Stomach (tissue), 4 donors: ENCODE data around the gene GSX1.

ENCODE experiments used
- CTCF ChIP-seq, 7 experiments: fragments of 450-650 bp in 4 of 7; fragments of 200-600 bp in 3 of 7; sonication (generic) in 3 of 7; IDR thresholded peaks; one replicate each; pipeline ENCODE4 v1.5.1; 2016 to 2019; ENCODE audit warnings: antibody characterized with exemption in 7 of 7, control low read depth in 2 of 7, mild to moderate bottlenecking in 1 of 7
- EP300 ChIP-seq: sonication (generic); formaldehyde crosslinking; IDR thresholded peaks from one replicate; pipeline ENCODE4 v1.6.1; 2017; ENCODE audit warnings: antibody characterized with exemption
- POLR2A ChIP-seq, 4 donors: fragments of 450-650 bp; IDR thresholded peaks; one replicate each; pipeline ENCODE4 v1.6.1; 2016; ENCODE audit warnings: antibody characterized with exemption in 4 of 4, control low read depth in 2 of 4, mild to moderate bottlenecking in 1 of 4, moderate library complexity in 1 of 4

- TF ChIP-seq POLR2A (IDR thresholded peaks at IDR 0.05) (no peak), CTCF (IDR thresholded peaks at IDR 0.05) (no peak), EP300 (no peak)
These were observed 19.4 kb upstream of the GSX1 start for GRCh38 chr13:27772651-27773425.
